Epithelial cell of prostate (primary cell): Measurements from ENCODE around the gene PDE10A.

Source experiments
- DNase-seq: peaks from one replicate; pipeline ENCODE4 v3.0.0-alpha.2; 2011; ENCODE audit warnings: low read depth, low spot score
- H3K27ac ChIP-seq: fragments of 450-650 bp; 2 replicates; pipeline ENCODE4 v1.5.1; 2017; ENCODE audit warnings: mild to moderate bottlenecking

The PDE10A gene

DNA sequence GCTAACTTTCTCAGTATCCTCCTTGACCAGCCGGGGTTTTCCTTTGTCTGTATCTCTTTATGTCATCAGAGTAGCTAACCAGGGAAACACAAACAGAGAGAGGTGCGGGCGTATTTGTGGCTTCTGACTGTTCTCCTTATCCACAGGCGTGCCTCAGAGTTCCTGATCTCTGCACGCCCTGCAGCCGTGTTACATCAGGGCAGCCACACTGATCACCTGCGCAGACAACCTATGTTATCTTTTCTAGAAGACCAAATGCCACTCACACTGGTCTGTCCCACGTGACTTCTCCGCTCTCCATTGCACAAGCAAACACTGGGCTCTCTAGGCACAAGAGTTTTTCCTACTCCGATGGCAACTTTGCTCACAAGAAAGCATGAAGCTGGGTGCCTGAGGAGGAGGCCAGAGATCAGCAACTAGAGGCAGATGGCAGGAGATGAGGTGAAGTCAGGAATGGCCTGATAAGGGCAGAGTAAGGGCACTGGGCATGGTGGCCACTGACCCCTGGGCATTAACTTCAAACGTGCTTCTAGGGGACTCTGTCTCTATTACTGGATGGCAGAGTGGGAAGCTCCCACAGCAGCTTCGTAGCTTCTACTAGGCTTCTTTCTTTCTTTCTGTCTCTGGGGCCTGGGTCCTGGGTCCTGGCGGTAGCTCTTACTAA, 4.5 kb downstream of the PDE10A start:
- DNase-seq, result no peak
- H3K27ac ChIP-seq, result no peak overlapping the region

GRCh38 chr6:165657325-165657680, 5.7 kb downstream of the PDE10A start:
- DNase-seq, result no peak
- H3K27ac ChIP-seq, result no peak overlapping the region

- H3K27ac ChIP-seq, result no peak overlapping the region
- DNase-seq, result no peak
These were observed 6.3 kb downstream of the PDE10A start for GRCh38 chr6:165656581-165657324.

DNA sequence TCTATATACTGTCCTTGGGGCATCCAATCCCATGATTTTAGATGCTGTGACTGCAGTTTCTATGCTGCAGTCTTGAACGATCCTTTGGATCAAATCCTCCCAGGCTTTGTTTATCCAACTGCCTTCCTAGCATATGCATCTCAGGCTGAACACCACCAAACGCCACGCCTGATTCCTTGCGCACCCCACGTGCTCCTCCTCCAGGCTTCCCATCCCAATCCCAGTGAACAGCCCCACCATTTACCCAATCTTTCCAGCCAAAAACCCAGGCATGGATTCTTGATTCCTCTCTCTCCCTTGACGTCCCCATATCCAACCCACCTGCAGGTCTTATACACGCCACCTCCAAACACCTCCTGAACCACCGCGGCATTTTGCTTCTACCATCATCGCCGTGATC, 7.8 kb downstream of the PDE10A start:
- DNase-seq, result no peak

GRCh38 chr6:165654144-165654543, 8.9 kb downstream of the PDE10A start:
- H3K27ac ChIP-seq, result no peak overlapping the region
- no peak for DNase-seq

More for the DNA sequence above, 7.8 kb downstream of the PDE10A start:
- no peak overlapping the region for H3K27ac ChIP-seq

DNA sequence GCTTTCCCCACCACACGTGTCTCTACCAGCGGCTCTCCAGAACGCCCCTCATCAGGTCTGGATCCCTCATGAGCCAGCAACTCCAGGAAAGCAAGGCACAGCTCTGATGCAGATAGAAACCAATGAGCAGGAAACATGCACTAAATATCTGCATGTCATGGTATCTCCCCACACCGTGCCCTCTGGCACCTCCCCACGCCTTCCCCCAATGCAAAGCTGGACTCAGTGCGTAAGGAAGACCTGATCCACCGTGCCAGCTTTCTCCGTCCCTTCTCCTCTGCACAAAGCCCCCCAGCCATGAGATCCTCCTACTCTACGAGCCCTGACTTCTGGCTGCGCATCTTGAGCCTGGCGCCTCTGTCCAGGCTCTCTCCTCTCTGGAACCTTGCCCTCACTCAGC, 9.4 kb downstream of the PDE10A start:
- no peak overlapping the region for H3K27ac ChIP-seq
- DNase-seq, result no peak

- H3K27ac ChIP-seq, result no peak overlapping the region
- DNase-seq, result no peak
These were observed 9.8 kb downstream of the PDE10A start for GRCh38 chr6:165653196-165653595.

DNA sequence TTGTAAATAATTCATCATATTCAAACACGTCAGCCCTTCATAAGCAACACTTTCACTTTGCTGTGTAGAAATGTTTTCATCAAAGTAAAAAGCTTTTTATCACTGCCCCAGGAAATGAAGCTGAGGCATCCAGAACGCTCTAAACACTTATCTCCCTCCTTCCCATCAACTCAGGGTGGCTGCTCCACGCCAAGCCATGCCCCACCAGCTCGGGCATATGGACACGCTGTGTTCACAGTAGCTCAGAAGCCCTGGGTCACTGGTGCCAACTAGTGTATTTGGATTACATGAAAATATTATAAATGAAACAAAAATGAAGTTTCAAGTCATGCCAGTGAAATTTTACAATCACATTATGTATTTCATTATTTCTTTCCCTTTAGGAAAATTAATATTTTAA, 10.3 kb downstream of the PDE10A start:
- no peak overlapping the region for H3K27ac ChIP-seq
- DNase-seq, result no peak

- no peak overlapping the region for H3K27ac ChIP-seq
These were observed 13.6 kb downstream of the PDE10A start for GRCh38 chr6:165649166-165650137.

DNA sequence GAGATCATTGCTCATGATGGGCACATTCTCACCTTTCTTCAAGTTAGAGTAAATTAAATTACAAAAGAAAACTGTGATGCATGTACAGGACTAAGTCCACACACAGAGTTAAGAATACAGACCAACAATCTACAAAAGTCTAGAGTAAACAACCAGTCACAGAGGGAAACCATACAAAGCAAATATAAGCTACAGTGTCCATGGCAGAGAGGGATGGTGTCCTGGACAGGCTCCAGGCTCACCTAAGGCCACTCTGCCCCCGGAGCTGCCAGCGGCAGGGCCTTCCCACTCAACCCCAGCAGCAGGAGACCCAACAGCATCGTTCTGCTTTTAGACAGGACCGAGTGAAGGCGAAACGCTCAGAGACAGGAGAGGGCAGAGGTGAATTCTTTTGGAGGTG, 16.0 kb downstream of the PDE10A start:
- DNase-seq, result no peak
- H3K27ac ChIP-seq, result no peak overlapping the region

More at GRCh38 chr6:165649166-165650137, 13.6 kb downstream of the PDE10A start:
- no peak for DNase-seq

GRCh38 chr6:165645919-165646318, 17.1 kb downstream of the PDE10A start:
- DNase-seq, result no peak

DNA sequence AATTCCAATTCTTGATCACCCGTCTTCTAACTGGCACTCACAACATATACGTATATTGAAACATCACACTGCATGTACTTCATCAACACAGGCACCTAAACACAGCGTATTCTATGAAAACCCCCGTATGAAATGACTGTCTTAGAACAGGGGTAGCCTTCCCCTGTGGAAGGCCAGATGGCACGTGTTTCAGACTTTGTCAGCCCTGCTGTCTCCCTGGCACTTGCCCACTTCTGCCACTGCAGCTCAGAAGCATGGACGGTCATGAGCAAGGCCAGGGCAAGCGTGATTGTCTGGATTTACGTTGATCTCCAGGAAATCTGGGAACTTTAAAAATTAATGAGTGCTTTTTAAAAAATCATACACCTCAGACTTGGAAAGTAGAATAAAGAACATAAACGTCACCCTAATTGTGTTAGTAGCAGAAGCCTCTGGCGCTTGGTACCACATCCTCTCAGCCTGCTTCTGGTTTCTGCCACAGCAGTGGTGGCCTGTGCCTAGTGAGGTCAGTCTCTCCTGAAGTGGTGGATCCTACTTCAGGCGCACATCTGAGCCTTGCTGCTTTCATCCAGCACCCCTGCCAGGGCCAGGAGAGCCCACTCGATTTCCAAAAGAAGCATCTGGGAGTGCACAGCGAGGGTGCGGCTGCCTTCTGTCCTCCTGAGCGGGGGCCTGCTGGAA, 18.3 kb downstream of the PDE10A start:
- DNase-seq, result no peak
- H3K27ac ChIP-seq, result no peak overlapping the region

More at GRCh38 chr6:165645919-165646318, 17.1 kb downstream of the PDE10A start:
- no peak overlapping the region for H3K27ac ChIP-seq

- H3K27ac ChIP-seq, result no peak overlapping the region
These were observed 20.0 kb downstream of the PDE10A start for GRCh38 chr6:165643015-165643414.

DNA sequence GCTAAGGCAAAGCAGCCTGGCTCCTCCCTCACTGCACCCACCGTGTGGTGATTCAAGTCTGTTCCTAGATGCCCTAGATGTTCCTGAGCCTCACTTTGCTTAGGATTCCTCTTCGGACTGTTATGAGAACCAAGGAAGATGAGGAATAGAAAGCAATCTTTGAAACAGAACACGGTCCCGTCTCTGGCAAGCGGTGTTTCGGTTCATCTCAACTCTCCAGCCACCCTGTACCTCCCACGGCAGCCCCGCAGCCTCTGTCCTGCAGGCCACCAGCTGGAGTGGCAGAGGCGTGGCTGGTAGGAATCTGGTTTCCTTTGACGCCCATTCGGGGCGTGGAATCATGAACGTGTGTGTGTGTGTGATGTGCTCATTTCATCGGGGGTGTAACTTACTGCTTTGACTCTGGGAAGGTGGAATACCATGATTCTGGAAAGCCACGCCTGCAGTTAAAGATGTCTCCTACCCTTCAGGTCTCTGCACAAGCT, 21.3 kb downstream of the PDE10A start:
- DNase-seq, result no peak
- H3K27ac ChIP-seq, result no peak overlapping the region

More at GRCh38 chr6:165643015-165643414, 20.0 kb downstream of the PDE10A start:
- DNase-seq, result no peak

DNA sequence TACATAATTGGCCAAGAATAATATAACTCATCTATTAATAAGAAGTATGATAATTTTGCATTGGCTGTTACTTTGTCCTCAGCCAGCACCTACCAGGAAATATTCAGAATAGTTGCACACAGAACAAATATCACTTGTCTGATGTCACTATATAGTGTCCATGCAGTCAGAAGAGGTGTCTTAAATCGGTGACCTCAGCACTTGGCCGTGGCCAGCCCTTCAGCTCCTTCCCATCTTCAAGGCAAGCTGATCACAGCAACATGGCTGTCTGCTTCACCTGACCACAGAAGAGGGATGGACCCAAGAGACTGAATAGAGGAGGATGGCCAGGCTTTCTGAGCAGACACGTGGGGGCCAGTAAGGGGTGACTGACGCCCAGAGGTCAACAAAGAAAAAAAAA, 22.2 kb downstream of the PDE10A start:
- DNase-seq, result no peak
- H3K27ac ChIP-seq, result no peak overlapping the region

GRCh38 chr6:165638530-165638929, 24.5 kb downstream of the PDE10A start:
- DNase-seq, result no peak
- no peak overlapping the region for H3K27ac ChIP-seq

DNA sequence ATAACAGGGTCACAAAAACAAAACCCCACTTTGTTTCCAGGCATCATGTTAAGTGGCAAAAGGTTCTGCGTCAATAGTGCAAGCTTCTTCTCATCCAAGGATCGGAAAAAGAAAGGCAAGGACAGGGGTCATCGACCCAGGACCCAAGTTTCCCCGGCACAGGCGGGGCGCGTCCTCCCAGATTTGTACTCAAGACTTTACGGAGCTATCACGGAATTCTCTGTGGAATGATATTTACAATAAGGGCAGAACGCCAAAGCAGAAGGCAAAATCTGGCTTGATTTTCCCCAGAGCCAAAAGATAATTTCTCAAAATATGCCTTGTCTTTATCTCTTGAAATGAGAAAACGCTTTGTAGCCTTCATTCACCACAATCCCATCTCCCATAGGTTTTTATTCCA, 25.5 kb downstream of the PDE10A start:
- no peak overlapping the region for H3K27ac ChIP-seq
- no peak for DNase-seq

DNA sequence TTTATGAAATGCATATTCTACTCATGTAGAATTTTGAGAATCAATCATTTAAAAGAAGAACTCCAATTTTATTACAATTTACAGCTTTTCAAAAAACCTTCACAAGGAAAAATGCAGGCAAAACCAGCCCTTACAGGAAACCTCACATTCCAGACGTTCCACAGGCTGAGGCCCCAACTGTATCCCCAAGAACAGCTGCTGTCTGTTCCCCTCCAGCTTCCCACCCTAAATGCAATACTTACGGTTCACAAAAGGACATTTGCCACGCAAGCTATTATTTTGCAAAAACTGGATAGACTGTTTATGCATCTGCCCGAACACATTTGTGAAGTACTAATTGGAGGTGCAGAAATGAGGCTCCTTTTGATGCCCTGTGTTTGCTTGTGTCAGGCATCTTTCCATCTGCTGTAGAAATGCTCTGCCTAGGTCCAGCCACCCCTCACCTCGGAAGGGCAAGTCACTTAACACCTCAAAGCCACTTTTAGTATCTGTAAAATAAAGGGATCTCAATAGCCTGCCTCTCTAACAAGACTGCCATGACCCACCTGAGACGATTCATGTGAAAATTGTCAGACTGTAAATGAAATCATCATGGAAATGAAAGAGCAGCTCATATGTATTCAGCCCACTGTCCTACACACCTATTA, 26.5 kb downstream of the PDE10A start:
- H3K27ac ChIP-seq, result no peak overlapping the region
- no peak for DNase-seq

GRCh38 chr6:165635965-165636364, 27.1 kb downstream of the PDE10A start:
- H3K27ac ChIP-seq, result no peak overlapping the region
- DNase-seq, result no peak
